B cell (primary cell): Measurements from ENCODE around the gene CD63. TPM values are rescaled to one million over a fixed set of nuclear protein-coding genes. Genes with fewer than 3 reads are reported as not detected.

ENCODE experiments used
- ATAC-seq: fragments of 200-7000 bp; cut with Tn5 transposase; one replicate; pipeline ENCODE4 v1.10.0; 2021; ENCODE audit warnings: low read depth, mild to moderate bottlenecking, moderate number of reproducible peaks, moderate library complexity
- CTCF ChIA-PET: fragments of 350-600 bp; sonication (Branson Sonifier 250); formaldehyde crosslinking; loops from one replicate; lab custom pipeline; 2021; ENCODE audit warnings: antibody characterized with exemption, inconsistent platforms; lab: Charles Lee
- POLR2A ChIA-PET: fragments of 350-600 bp; sonication (Branson Sonifier 250); formaldehyde crosslinking; loops from one replicate; lab custom pipeline; 2021; ENCODE audit warnings: antibody characterized with exemption; lab: Charles Lee
- DNase-seq: peaks from one replicate; pipeline ENCODE4 v3.0.0; 2013
- H2AFZ ChIP-seq: 2 replicates; pipeline ENCODE4 v1.6.1; 2012; ENCODE audit warnings: mild to moderate bottlenecking, low read depth, low read length; ENCODE audit not compliant: insufficient read depth, poor library complexity, severe bottlenecking
- H3K27ac ChIP-seq, 2 donors: 1 replicate in 1 of 2; 2 replicates in 1 of 2; pipeline ENCODE4 v1.5.1; 2012 to 2013; ENCODE audit warnings: low read length in 2 of 2, mild to moderate bottlenecking in 2 of 2, moderate library complexity in 1 of 2
- H3K27me3 ChIP-seq, 4 experiments: fragments of 200-600 bp in 1 of 4; sonication (generic) in 1 of 4; replicated peaks in 1 of 4; 1 replicate in 2 of 4; 2 replicates in 2 of 4; pipeline versions ENCODE4 v1.6.1 to v1.7.0; 2013 to 2016; ENCODE audit warnings: low read length in 3 of 4, mild to moderate bottlenecking in 2 of 4, mixed read lengths in 1 of 4, moderate library complexity in 1 of 4; ENCODE audit not compliant: insufficient read depth in 4 of 4, control insufficient read depth in 3 of 4; ENCODE audit errors: control extremely low read depth in 1 of 4
- H3K36me3 ChIP-seq, 2 experiments: replicated peaks in 1 of 2; 1 replicate in 1 of 2; 2 replicates in 1 of 2; pipeline versions ENCODE4 v1.6.1 to v1.7.1; 2013; ENCODE audit warnings: low read length in 1 of 2; ENCODE audit not compliant: insufficient read depth in 2 of 2, control insufficient read depth in 1 of 2; ENCODE audit errors: control extremely low read depth in 1 of 2, extremely low read depth in 1 of 2
- H3K4me1 ChIP-seq, 2 donors: fragments of 200-600 bp in 1 of 2; sonication (generic) in 1 of 2; 1 replicate in 1 of 2; 2 replicates in 1 of 2; pipeline versions ENCODE4 v1.5.1 to v1.6.1; 2013 to 2017; ENCODE audit warnings: low read length in 2 of 2; ENCODE audit not compliant: control insufficient read depth in 2 of 2, insufficient read depth in 2 of 2
- H3K4me2 ChIP-seq: replicated peaks from 2 replicates; pipeline ENCODE3; 2012; ENCODE audit warnings: mild to moderate bottlenecking, low read depth, low read length; ENCODE audit not compliant: poor library complexity, severe bottlenecking
- H3K4me3 ChIP-seq, 5 experiments: fragments of 200-600 bp in 1 of 5; sonication (generic) in 1 of 5; 1 replicate in 3 of 5; 2 replicates in 2 of 5; pipeline versions ENCODE4 v1.5.1 to v1.7.0; 2011 to 2016; ENCODE audit warnings: low read length in 4 of 5, mild to moderate bottlenecking in 4 of 5, low read depth in 2 of 5, control low read depth in 1 of 5, moderate library complexity in 1 of 5; ENCODE audit not compliant: insufficient read depth in 1 of 5; ENCODE audit errors: control extremely low read depth in 1 of 5, extremely low read depth in 1 of 5
- H3K79me2 ChIP-seq: fragments of 200-600 bp; sonication (generic); one replicate; pipeline ENCODE4 v1.6.0; 2016; ENCODE audit warnings: low read length; ENCODE audit not compliant: control insufficient read depth, insufficient read depth
- H3K9ac ChIP-seq: fragments of 200-600 bp; sonication (generic); 2 replicates; pipeline ENCODE4 v1.6.1; 2017; ENCODE audit warnings: mild to moderate bottlenecking, low read length, moderate library complexity
- H3K9me3 ChIP-seq, 3 donors: one replicate each; pipeline versions ENCODE4 v1.6.1 to v1.7.1; 2013; ENCODE audit warnings: low read length in 2 of 3; ENCODE audit not compliant: control insufficient read depth in 2 of 3, insufficient read depth in 1 of 3; ENCODE audit errors: control extremely low read depth in 1 of 3
- H4K20me1 ChIP-seq: 2 replicates; pipeline ENCODE4 v1.6.0; 2012; ENCODE audit warnings: mild to moderate bottlenecking, low read length; ENCODE audit not compliant: insufficient read depth, control insufficient read depth, poor library complexity, severe bottlenecking
- H3K27ac Mint-ChIP-seq: one replicate; pipeline ENCODE4 v1.8.0; 2021; ENCODE audit warnings: mixed read lengths
- H3K27me3 Mint-ChIP-seq: one replicate; pipeline ENCODE4 v1.8.0; 2021; ENCODE audit warnings: mixed read lengths
- H3K4me1 Mint-ChIP-seq: one replicate; pipeline ENCODE4 v1.8.0; 2021; ENCODE audit warnings: mixed read lengths
- H3K4me3 Mint-ChIP-seq: one replicate; pipeline ENCODE4 v1.8.0; 2021; ENCODE audit warnings: mixed read lengths
- H3K9me3 Mint-ChIP-seq: one replicate; pipeline ENCODE4 v1.8.0; 2022; ENCODE audit warnings: mixed read lengths; ENCODE audit not compliant: insufficient read depth
- CTCF ChIP-seq: fragments of 200-600 bp; IDR thresholded peaks from one replicate; pipeline ENCODE4 v1.8.0; 2022; ENCODE audit warnings: antibody characterized with exemption, mild to moderate bottlenecking
- EZH2 ChIP-seq: IDR thresholded peaks from 2 replicates; pipeline ENCODE4 v1.6.1; 2012; ENCODE audit warnings: borderline replicate concordance, low read depth, mild to moderate bottlenecking, moderate library complexity, low read length; ENCODE audit not compliant: insufficient read depth, poor library complexity, severe bottlenecking
- WGBS: methylation state at CpG from one replicate; pipeline ENCODE4 v1.1.5; 2013; ENCODE audit warnings: missing lambda C conversion rate; ENCODE audit not compliant: insufficient coverage; 5-methylcytosine and 5-hydroxymethylcytosine counted together
- intact Hi-C: fragments of 100-400 bp; cut with micrococcal nuclease; formaldehyde crosslinking; loops from one replicate; pipeline ENCODE4 v1.10.0; 2022
- polyA plus RNA-seq: library from polyadenylated mRNA; depleted of rRNA; stranded (reverse); fragments of >200 nt; gene quantifications from 2 replicates; pipeline ENCODE4 v1.2.3, GENCODE V29; 2012
- total RNA-seq, 2 donors: library from RNA; stranded (reverse); fragments of 120-200 nt in 1 of 2; gene quantifications; 1 replicate in 1 of 2; 2 replicates in 1 of 2; pipeline versions ENCODE4 v1.2.3 to v1.2.4, GENCODE V29; 2013 to 2022

Gene CD63
- total and polyA plus RNA-seq, 2 donors (not counting 1 experiment from before 2014, with no cell fraction given) = 43.0 to 104 TPM

GRCh38 chr12:55741931-55742680 is 13.3 kb upstream of the CD63 start:
- peaks cover 31 to 45% of the 10 kb centered on the region in 2 donors for H3K4me1 ChIP-seq
- Mint-ChIP-seq H3K9me3 (no peaks in the 10 kb centered on the region), H3K4me3 (peak overlapping the region; percentile 83), H3K4me1 (peaks cover 49% of the 10 kb centered on the region), H3K27ac (peak overlapping the region; percentile 64), H3K27me3 (no peaks in the 10 kb centered on the region)
- TF ChIP-seq EZH2 (no peak), CTCF (no peak)
- H3K4me3 ChIP-seq = peak overlapping the region in 4 of 5 experiments; percentile 33 to 54 (median 44)
- H3K27me3 ChIP-seq = no peaks in the 10 kb centered on the region
- 51% methylated on average over 3 of the region's 3 CpGs for WGBS
- H3K9ac ChIP-seq = peak overlapping the region; percentile 58
- DNase-seq (no peak), ATAC-seq (no peak)
- H3K36me3 ChIP-seq = no peaks in the 10 kb centered on the region
- peak overlapping the region; percentile 94 for H3K4me2 ChIP-seq
- intact Hi-C loops = loop anchor here (5.0 kb wide), 1 partner anchor 725 kb away; the partner anchor contains the start of gene SPRYD4
- H3K9me3 ChIP-seq = no peaks in the 10 kb centered on the region
- H2AFZ ChIP-seq = peak overlapping the region; percentile 90
- POLR2A ChIA-PET = no interaction called here
- peaks cover 6% of the 10 kb centered on the region for H3K79me2 ChIP-seq
- no peaks in the 10 kb centered on the region for H4K20me1 ChIP-seq
- H3K27ac ChIP-seq = no peak overlapping the region
- CTCF ChIA-PET = interaction anchor here (0.8 to 5.9 kb wide), 7 partner anchors 12 to 287 kb away, joined by 3 to 112 read pairs (median 3); partner anchors contain the start of genes CD63 and RDH5

DNA sequence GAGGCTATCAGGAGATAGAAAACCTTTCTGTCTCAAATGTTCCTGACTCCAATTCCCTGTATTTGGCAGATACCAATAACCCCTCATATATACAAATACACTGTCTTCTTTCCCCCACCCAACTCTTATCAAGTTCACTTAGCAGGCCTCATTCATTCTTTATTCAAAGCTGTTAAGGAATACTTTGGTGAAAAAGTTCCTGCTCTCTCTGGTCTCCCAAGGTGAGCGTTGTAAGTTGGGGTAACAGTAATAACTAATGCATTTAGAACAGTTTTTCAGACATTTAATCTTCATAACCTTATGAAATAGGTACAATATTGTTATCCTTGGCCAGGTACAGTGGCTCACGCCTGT is 10.2 kb upstream of the CD63 start:
- Mint-ChIP-seq H3K4me1 (peaks cover 26% of the 10 kb centered on the region), H3K27me3 (no peaks in the 10 kb centered on the region), H3K4me3 (peak overlapping the region; percentile 89), H3K27ac (peak overlapping the region; percentile 91), H3K9me3 (no peaks in the 10 kb centered on the region)
- intact Hi-C loops = loop anchor here (1.0 to 2.0 kb wide), 3 partner anchors 78 to 302 kb away; partner anchors contain the start of genes RPS26 and SARNP
- H3K9ac ChIP-seq = no peak overlapping the region
- H3K27me3 ChIP-seq = no peaks in the 10 kb centered on the region
- H3K4me2 ChIP-seq = no peak overlapping the region
- ChIA-PET CTCF (interaction anchor here (0.7 to 8.1 kb wide), 48 partner anchors 8 to 722 kb away, joined by 3 to 147 read pairs (median 5); partner anchors contain the start of genes BLOC1S1, CD63, COQ10A and DGKA), POLR2A (interaction anchor here (0.6 to 2.4 kb wide), 8 partner anchors 9 to 460 kb away, joined by 3 to 18 read pairs (median 4); partner anchors contain the start of genes CD63, ORMDL2 and SARNP)
- DNase-seq (no peak), ATAC-seq (no peak)
- no CpG with 5 or more reads among the region's 2 CpGs for WGBS
- H3K4me3 ChIP-seq = peak overlapping the region in 2 of 5 experiments; percentile 65 to 97
- H3K9me3 ChIP-seq = no peaks in the 10 kb centered on the region
- H3K4me1 ChIP-seq = peaks cover 16 to 25% of the 10 kb centered on the region in 2 donors
- TF ChIP-seq CTCF = peak; percentile 50
- no peak for TF ChIP-seq EZH2
- no peaks in the 10 kb centered on the region for H3K36me3 ChIP-seq
- H2AFZ ChIP-seq = no peak overlapping the region
- no peak overlapping the region for H3K27ac ChIP-seq
- peaks cover 3% of the 10 kb centered on the region for H3K79me2 ChIP-seq
- no peaks in the 10 kb centered on the region for H4K20me1 ChIP-seq
